Thoracic aorta (tissue), 2 donors: ENCODE measurements around the gene C16orf74. TPM values are rescaled to one million over a fixed set of nuclear protein-coding genes. Genes with fewer than 3 reads are reported as not detected.

Experiments used
- ATAC-seq: fragments of 150-250 bp; one replicate; pipeline ENCODE4 v1.8.0; 2017; ENCODE audit warnings: low read depth; ENCODE audit not compliant: insufficient number of reproducible peaks, low FRiP score
- DNase-seq: peaks from one replicate; pipeline ENCODE4 v3.0.0-alpha.2; 2020; ENCODE audit warnings: low spot score
- H3K27ac ChIP-seq, 2 donors: fragments of 200-600 bp; sonication (generic); 1 replicate in 1 of 2; 2 replicates in 1 of 2; pipeline ENCODE4 v1.5.1; 2016; ENCODE audit warnings: mild to moderate bottlenecking in 2 of 2, moderate library complexity in 2 of 2
- H3K27me3 ChIP-seq: fragments of 200-600 bp; sonication (generic); replicated peaks from 2 replicates; pipeline ENCODE4 v1.6.0; 2016; ENCODE audit warnings: mild to moderate bottlenecking; ENCODE audit not compliant: insufficient read depth
- H3K36me3 ChIP-seq: fragments of 200-600 bp; sonication (generic); one replicate; pipeline ENCODE4 v1.5.1; 2016
- H3K4me1 ChIP-seq, 2 donors: fragments of 200-600 bp; sonication (generic); 1 replicate in 1 of 2; 2 replicates in 1 of 2; pipeline versions ENCODE4 v1.5.1 to v1.6.0; 2016; ENCODE audit warnings: low read depth in 2 of 2, mild to moderate bottlenecking in 1 of 2; ENCODE audit not compliant: control insufficient read depth in 1 of 2
- H3K4me3 ChIP-seq: fragments of 200-600 bp; sonication (generic); 2 replicates; pipeline ENCODE4 v1.5.1; 2016; ENCODE audit warnings: mild to moderate bottlenecking
- H3K9me3 ChIP-seq: fragments of 200-600 bp; sonication (generic); 2 replicates; pipeline ENCODE4 v1.5.1; 2016
- CTCF ChIP-seq: fragments of 200-600 bp; sonication (generic); IDR thresholded peaks from one replicate; pipeline ENCODE4 v1.5.1; 2019; ENCODE audit warnings: antibody characterized with exemption
- total RNA-seq, 2 donors: library from RNA; depleted of rRNA; stranded (reverse); fragments of >200 nt; gene quantifications; one replicate each; pipeline versions ENCODE4 v1.1.0 to v1.2.3, GENCODE V29; 2016

C16orf74 gene
- total RNA-seq, 2 donors from 2014 or later = 1.2 TPM; not detected in 1

GRCh38 chr16:85751698-85752501 is 1.0 kb upstream of the C16orf74 start:
- Histone ChIP-seq H3K4me3 (no peak overlapping the region), H3K27me3 (no peaks in the 10 kb centered on the region), H3K4me1 (peaks cover 11 to 12% of the 10 kb centered on the region in 2 donors), H3K27ac (no peak overlapping the region), H3K36me3 (no peaks in the 10 kb centered on the region), H3K9me3 (no peaks in the 10 kb centered on the region)
- ATAC-seq = no peak
- TF ChIP-seq CTCF = no peak
- DNase-seq = no peak

GRCh38 chr16:85750146-85750826 is 610 bp downstream of the C16orf74 start:
- H3K36me3 ChIP-seq = no peaks in the 10 kb centered on the region
- peaks cover 11 to 12% of the 10 kb centered on the region in 2 donors for H3K4me1 ChIP-seq
- peak overlapping the region; percentile 79 for H3K4me3 ChIP-seq
- DNase-seq (no peak), ATAC-seq (no peak)
- H3K27ac ChIP-seq = no peak overlapping the region
- H3K27me3 ChIP-seq = no peaks in the 10 kb centered on the region
- no peak for TF ChIP-seq CTCF
- H3K9me3 ChIP-seq = no peaks in the 10 kb centered on the region

- no peaks in the 10 kb centered on the region for H3K27me3 ChIP-seq
- H3K4me1 ChIP-seq = peaks cover 11 to 12% of the 10 kb centered on the region in 2 donors
- no peaks in the 10 kb centered on the region for H3K9me3 ChIP-seq
- H3K27ac ChIP-seq = no peak overlapping the region
- DNase-seq (no peak), ATAC-seq (no peak)
- no peaks in the 10 kb centered on the region for H3K36me3 ChIP-seq
- TF ChIP-seq CTCF = no peak
- H3K4me3 ChIP-seq = peak overlapping the region; percentile 79
Observed at GRCh38 chr16:85749771-85750145, 1.1 kb downstream of the C16orf74 start.

- no peak for DNase-seq
- Histone ChIP-seq H3K9me3 (no peaks in the 10 kb centered on the region), H3K27ac (no peak overlapping the region), H3K4me1 (peaks cover 11 to 12% of the 10 kb centered on the region in 2 donors), H3K27me3 (no peaks in the 10 kb centered on the region), H3K36me3 (no peaks in the 10 kb centered on the region), H3K4me3 (no peak overlapping the region)
- TF ChIP-seq CTCF = no peak
- ATAC-seq = no peak
Observed at GRCh38 chr16:85746460-85747215, 4.3 kb downstream of the C16orf74 start.
